ENCODE data around the gene ZFAND2A. TPM values are rescaled to one million over a fixed set of nuclear protein-coding genes. Genes with fewer than 3 reads are reported as not detected.
"Not testable (repeated sequence)": the region's sequence is repeated elsewhere in the genome, so short reads cannot be mapped to it uniquely, and the experiment has no call there.

ZFAND2A gene
- total RNA-seq = 14.8 TPM
- long read RNA-seq, transcript ZFAND2A-201 (5 exons, 860 nt) = major isoform, 11 of 14 reads
- long read RNA-seq, partial matches to known transcripts = 1 of 14 reads
- long read RNA-seq, other reads (novel, unspliced or antisense) = 2 of 14 reads

DNA sequence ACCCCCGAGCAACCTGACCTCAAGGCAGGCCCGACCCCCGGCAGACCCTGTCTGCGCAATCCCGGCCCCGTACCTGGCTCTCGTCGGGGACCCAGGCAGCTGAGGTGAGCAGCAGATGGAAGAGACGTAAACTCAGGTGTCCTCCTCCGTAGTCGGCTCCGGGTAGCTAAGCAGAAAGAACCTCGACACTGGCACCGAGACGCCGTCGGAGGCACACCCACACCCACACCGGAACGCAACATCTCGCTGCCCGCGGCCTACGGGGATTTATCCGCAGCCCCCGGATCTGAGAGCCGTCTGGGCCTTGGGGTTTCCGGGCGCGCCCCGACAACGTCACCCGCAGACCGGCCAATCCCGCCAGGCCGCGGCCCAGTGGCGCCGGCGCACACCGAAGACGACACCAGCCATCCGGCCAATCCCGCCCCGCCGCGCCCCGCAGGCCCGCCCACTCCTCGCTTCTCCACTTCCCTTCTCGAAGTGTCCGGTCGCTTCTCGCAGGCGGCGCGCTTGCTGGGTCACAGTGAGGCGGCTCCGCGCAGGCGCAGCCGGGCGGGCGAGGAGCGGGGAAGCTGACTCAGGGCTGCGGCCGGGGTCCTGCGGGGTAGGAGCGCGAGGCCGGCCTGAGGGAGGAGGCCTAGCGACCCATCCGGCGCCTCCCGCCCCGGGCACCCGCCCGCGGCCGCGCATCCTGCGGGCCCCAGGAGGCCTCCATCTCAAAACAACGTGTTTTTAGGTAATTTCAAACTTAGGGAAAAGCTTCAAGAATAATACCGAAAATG is at the start of gene ZFAND2A:
Gene ZFAND2A (minus strand): TSS at position 306 of the 779 bp plus-strand sequence. CDS start 1,984 bp downstream, outside the sequence.
- DNase-seq (peak; percentile 99), ATAC-seq (peak; percentile 99 to 100)
- H3K36me3 ChIP-seq = peaks cover 43% of the 10 kb centered on the region
- intact Hi-C loops (cut with DNase I) = no loop called here
- H3K4me3 ChIP-seq = peak within 1 kb of the TSS; percentile 86
- peaks cover 26% of the 10 kb centered on the region for H3K4me1 ChIP-seq
- TF ChIP-seq, protein P1, sequence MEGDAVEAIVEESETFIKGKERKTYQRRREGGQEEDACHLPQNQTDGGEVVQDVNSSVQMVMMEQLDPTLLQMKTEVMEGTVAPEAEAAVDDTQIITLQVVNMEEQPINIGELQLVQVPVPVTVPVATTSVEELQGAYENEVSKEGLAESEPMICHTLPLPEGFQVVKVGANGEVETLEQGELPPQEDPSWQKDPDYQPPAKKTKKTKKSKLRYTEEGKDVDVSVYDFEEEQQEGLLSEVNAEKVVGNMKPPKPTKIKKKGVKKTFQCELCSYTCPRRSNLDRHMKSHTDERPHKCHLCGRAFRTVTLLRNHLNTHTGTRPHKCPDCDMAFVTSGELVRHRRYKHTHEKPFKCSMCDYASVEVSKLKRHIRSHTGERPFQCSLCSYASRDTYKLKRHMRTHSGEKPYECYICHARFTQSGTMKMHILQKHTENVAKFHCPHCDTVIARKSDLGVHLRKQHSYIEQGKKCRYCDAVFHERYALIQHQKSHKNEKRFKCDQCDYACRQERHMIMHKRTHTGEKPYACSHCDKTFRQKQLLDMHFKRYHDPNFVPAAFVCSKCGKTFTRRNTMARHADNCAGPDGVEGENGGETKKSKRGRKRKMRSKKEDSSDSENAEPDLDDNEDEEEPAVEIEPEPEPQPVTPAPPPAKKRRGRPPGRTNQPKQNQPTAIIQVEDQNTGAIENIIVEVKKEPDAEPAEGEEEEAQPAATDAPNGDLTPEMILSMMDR (IDR thresholded peaks at IDR 0.05) = no peak
- peak within 1 kb of the TSS; percentile 98 for H3K27ac ChIP-seq
- no peaks in the 10 kb centered on the region for H3K27me3 ChIP-seq (ENCODE audit: low read depth)
- no peaks in the 10 kb centered on the region for H3K9me3 ChIP-seq

GRCh38 chr7:1209097-1209496 is 49.1 kb upstream of the ZFAND2A start:
- TF ChIP-seq, protein P1 (IDR thresholded peaks at IDR 0.05) = no peak
- no peak for ATAC-seq
- peaks cover 59% of the 10 kb centered on the region for H3K27me3 ChIP-seq (ENCODE audit: low read depth)

GRCh38 chr7:1205742-1206141 is 45.7 kb upstream of the ZFAND2A start:
- intact Hi-C loops (cut with DNase I); H3K4me1 ChIP-seq; H3K27ac ChIP-seq; DNase-seq; H3K9me3 ChIP-seq; H3K36me3 ChIP-seq; H3K4me3 ChIP-seq; ATAC-seq: not testable (repeated sequence)
- H3K27me3 ChIP-seq (ENCODE audit: low read depth) = peaks cover 57% of the 10 kb centered on the region

More at GRCh38 chr7:1209097-1209496, 49.1 kb upstream of the ZFAND2A start:
- intact Hi-C loops (cut with DNase I) = no loop called here
- H3K9me3 ChIP-seq = no peaks in the 10 kb centered on the region
- H3K4me1 ChIP-seq = peaks cover 7% of the 10 kb centered on the region
- DNase-seq = no peak
- no peak overlapping the region for H3K27ac ChIP-seq
- no peak overlapping the region for H3K4me3 ChIP-seq
- H3K36me3 ChIP-seq = no peaks in the 10 kb centered on the region

- no peak for ATAC-seq
- intact Hi-C loops (cut with DNase I) = no loop called here
- Histone ChIP-seq H3K9me3 (no peaks in the 10 kb centered on the region), H3K4me1 (no peaks in the 10 kb centered on the region), H3K36me3 (no peaks in the 10 kb centered on the region), H3K27me3 (ENCODE audit: low read depth) (peaks cover 54% of the 10 kb centered on the region), H3K27ac (no peak overlapping the region), H3K4me3 (no peak overlapping the region)
- TF ChIP-seq, protein P1 (IDR thresholded peaks at IDR 0.05) = no peak
- no peak for DNase-seq
Observed at GRCh38 chr7:1204460-1205140, 44.6 kb upstream of the ZFAND2A start.

DNA sequence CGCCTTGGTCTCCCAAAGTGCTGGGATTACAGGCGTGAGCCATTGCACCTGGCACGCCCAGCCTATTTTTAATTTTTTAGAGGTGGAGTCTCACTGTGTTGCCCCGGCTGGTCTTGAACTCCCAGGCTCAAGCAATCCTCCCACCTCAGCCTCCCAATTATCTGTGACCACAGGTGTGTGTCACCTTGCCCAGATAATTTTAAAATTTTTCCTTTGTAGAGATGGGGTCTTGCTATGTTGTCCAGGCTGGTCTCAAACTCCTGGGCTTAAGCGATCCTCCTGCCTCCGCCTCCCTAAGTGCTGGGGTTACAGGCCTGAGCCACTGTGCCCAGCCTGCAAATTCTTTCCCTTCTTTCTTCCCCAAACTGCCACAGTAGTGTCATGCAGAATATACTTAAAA is 42.9 kb upstream of the ZFAND2A start:
- intact Hi-C loops (cut with DNase I); H3K4me1 ChIP-seq; ATAC-seq; H3K9me3 ChIP-seq; H3K36me3 ChIP-seq; H3K4me3 ChIP-seq; DNase-seq; H3K27ac ChIP-seq: not testable (repeated sequence)
- H3K27me3 ChIP-seq (ENCODE audit: low read depth) = peaks cover 45% of the 10 kb centered on the region

- no peaks in the 10 kb centered on the region for H3K4me1 ChIP-seq
- TF ChIP-seq, protein P1 (IDR thresholded peaks at IDR 0.05) = no peak
- no peak overlapping the region for H3K4me3 ChIP-seq
- intact Hi-C loops (cut with DNase I) = no loop called here
- H3K9me3 ChIP-seq = no peaks in the 10 kb centered on the region
- ATAC-seq = no peak
- H3K36me3 ChIP-seq = no peaks in the 10 kb centered on the region
- H3K27ac ChIP-seq = no peak overlapping the region
- no peak for DNase-seq
- H3K27me3 ChIP-seq (ENCODE audit: low read depth) = peaks cover 44% of the 10 kb centered on the region
Observed at GRCh38 chr7:1201916-1202315, 41.9 kb upstream of the ZFAND2A start.

Measured in lower lobe of right lung (tissue), 2 donors.